TTC549 (cell line): ENCODE results near the gene KLK8.
"Not testable (repeated sequence)": the region's sequence is repeated elsewhere in the genome, so short reads cannot be mapped to it uniquely, and the experiment has no call there.

Experiments used
- FAIRE-seq: peaks from 2 replicates; lab custom pipeline; 2012; peaks lifted over from hg19 to GRCh38; lab: Jason Lieb, UNC

Gene KLK8

DNA sequence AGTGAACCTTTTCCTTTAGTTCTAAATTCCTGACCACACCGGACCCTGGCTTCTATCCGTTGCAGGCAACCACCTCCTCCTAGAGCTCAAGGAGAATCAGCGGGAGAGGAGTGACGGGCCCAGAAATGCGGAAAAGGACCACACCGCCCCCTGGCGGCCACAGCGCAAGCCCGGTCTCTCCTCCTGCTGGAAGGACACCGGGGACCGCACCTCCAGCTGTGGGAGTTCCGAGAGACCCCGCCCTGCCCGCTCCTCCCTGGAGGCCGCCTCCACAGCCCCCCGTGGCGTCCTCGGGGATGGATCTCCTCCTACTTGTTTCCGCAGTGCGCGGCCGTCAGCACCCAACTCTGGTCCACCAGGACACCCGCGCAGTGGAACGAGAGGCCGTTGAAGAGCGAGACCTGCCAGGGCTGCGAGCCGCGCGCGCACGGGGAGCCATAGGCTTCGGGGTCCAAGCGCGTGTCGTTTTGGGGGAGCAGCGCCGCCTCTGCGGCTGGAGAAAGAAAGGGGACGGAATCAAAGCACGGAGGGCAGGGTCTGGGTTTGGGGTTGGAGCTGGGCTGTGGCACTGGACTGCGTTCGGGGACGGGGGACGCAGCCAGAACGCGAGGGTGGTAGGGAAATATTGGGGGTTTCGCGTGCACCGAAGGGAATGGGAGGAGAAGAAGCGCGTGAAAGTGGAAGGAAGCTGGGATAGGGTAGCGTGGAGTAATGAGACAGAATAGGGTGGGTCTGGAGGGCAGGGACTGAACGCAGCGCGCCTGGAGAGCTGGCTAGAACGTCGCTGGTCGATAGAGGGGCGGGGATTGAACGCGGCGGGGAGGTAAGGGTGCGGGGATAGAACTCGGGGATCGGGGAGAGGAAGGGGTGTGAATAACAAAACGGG, 15.6 kb upstream of the KLK8 start:
- no peak for FAIRE-seq

DNA sequence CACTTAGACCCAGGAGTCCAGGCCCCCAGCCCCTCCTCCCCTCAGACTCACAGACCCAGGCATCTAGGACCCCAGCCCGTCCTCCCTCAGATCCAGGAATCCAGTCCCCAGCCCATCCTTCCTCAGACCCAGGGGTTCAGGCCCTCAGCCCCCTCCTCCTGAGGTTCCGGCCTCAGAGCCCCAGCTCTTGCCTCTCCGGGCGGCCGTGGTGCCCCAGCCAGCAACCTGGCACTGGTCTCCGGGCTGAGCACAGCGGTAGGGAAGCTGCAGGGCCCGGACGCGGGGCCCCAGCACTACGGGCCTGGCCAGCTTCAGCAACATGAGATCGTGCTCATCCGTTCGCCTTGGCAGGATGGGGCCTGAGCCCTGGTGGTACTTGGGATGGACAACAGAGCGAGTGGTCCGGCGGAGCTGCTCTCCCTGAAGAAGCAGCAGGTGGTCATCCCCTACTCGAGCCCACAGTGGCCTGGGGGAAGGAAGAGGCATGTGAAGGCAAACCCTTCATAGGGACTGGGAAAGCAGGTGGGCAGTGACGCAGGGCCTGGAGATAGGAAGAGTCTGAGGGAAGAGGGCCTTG, 14.4 kb upstream of the KLK8 start:
- no peak for FAIRE-seq

GRCh38 chr19:51014242-51014641, 12.8 kb upstream of the KLK8 start:
- FAIRE-seq: no peak

GRCh38 chr19:51012661-51013190, 11.3 kb upstream of the KLK8 start:
- no peak for FAIRE-seq

GRCh38 chr19:51010066-51010795, 8.8 kb upstream of the KLK8 start:
- FAIRE-seq: no peak

DNA sequence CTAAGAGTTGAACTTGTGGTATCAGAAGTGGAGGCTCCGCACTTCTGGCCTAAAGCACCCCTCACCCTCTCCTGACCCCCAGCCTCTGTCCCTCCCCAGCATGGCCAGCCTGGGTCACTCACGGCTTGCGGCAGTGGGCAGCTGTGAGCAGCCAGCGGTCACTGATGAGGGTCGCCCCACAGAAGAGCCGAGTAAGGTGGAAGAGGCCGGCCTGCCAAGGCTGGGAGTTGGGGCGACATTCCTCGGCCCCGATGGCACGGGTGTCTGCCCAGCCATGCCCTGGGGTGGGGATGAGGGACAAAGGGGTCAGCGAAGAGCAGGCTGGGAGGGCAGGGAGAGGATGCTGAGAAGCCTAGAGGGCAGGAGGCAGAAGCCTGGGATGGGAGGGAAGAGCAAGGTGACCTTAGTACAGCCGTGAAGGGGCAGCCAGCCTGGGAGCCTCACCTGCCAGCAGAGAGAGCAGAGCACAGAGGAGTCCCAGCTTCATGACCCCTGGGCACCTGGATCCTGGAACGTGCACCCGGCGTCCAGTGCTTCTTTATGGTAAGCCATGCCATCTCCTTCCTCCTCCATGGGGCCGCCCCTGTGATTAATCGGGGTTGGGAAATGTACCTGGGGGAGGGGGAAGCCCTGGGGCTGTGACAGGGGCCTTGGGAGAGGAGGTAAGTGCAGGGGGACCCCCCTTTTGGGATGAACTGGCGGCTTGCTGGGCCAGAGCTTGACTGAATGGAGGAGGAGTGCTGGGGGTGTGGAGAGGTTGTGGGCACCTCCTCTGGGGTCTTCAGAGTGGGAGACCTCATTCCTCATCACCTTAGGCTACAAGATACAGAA, 7.9 kb upstream of the KLK8 start:
- FAIRE-seq: no peak

DNA sequence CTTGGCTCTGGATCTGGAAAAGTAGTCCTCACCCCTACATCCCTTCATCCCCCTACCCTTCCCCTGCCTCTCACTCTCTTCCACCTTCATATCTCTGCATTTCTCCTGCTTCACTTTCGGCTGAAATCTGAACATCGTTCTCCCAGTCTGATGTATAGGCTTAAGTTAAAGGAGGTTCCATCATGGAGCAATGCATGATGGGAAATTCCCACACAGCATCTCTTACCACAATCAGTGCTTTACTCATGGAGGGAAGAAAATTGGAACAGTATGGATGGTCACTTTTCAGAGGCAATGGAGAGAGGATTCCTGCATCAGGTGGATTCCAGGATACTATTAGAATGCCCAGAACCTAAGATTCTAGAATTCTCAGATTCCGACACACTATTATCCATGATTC, 6.1 kb upstream of the KLK8 start:
- FAIRE-seq: no peak

GRCh38 chr19:51006406-51006805, 5.0 kb upstream of the KLK8 start:
- FAIRE-seq: no peak

- no peak for FAIRE-seq
Measured at GRCh38 chr19:51005248-51005647, 3.8 kb upstream of the KLK8 start.

GRCh38 chr19:51003316-51003715, 1.9 kb upstream of the KLK8 start:
- FAIRE-seq: no peak

- peak; percentile 13 for FAIRE-seq
Measured at GRCh38 chr19:51002542-51003311, 1.3 kb upstream of the KLK8 start.

DNA sequence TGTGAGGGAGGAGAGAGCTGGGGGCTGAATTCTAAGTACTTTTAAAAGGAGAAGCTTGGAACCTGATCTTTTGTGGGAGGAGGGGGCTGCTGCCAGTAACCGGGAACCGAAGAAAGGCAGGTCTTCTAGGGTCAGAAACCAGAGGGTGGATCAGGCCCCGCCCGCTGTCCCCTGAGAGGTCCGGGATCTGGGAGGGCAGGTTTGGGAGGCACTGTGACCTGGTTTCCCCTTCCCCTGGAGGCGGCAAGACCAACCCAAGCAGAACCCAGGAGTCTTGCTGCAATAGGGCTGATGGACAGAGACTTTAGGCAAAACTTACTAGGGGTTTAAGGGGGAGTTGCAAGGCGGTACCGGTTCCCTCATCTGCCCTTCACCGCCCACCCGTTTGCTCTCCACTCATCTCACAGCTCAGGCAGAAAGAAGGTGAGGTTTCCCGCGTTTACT, 707 bp upstream of the KLK8 start:
- FAIRE-seq: no peak

DNA sequence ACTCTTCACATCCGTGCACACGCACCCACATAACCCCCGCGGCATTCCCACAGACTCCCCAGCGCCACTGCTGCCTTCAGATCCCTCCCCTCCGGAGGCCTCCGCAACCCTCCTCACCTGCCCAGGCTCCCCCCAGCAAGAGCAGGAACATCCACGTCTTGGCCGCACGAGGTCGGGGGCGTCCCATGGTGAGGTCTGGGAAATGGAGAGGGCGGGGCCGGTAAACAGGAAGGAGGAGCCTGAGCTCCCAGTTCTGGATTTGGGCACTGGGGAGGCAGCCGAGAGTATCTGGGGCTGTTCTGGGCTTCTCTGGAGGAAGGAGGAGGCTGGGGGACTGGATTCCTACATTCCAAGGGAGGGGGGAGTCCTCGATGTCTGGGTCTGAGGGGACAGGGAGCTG, 423 bp downstream of the KLK8 start:
- no peak for FAIRE-seq

DNA sequence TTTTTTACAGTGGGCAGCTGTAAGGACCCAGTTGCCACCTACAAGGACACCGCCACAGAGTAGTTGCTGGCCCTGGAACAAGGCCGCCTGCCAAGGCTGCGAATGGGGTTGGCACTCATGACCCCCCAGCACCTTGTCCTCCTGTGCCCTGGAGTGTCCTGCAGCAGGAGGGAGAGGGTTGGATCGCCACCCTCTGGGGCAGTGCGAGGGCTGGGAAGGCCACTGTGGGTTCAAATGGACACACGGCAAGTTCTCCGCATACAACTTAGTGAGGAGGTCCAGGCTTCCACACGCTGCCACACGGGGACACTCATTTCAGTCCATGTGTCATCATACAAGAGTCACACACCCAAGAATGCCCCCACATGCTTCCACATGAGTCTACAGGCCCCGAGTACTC, 978 bp downstream of the KLK8 start:
- FAIRE-seq: no peak

GRCh38 chr19:50998686-50999085, 2.7 kb downstream of the KLK8 start:
- no peak for FAIRE-seq

DNA sequence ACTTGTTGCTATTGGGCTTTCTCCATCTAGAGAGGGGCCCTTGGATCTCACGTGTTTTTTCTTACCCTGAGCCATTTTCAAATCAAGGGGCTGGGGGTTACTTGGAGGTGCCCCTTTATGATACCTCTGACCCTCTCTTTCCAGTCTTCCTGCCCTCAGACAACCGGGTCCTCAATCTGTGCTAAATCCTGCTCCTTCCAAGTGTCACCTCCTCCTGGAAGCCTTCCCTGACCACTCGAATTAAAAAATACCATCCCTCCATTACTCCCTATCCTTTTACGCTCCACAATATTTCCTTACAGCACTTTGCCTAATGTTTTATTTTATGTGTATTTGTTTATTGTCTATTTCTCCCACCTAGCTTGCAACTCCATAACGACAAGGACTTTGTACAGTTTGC, 3.3 kb downstream of the KLK8 start:
- no peak for FAIRE-seq

- FAIRE-seq: no peak
Measured at GRCh38 chr19:50994129-50994528, 7.3 kb downstream of the KLK8 start.

- FAIRE-seq: no peak
Measured at GRCh38 chr19:50992666-50993035, 8.8 kb downstream of the KLK8 start.

DNA sequence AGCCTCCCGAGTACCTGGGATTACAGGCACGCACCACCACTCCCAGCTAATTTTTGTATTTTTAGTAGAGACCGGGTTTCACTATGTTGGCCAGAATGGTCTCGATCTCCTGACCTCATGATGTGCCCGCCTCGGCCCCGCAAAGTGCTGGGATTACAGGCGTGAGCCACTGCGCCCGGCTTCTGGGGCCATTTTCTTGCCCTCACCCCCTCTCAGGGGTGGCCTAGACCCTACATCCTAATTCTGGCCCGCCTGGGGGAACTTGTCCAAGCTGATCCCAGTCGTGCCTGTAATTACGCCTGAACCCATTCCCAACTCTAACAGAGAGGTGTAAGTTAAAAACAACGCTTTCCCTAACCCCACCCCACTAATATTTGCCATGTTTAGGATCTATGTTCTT, 17.0 kb downstream of the KLK8 start:
- not testable (repeated sequence) for FAIRE-seq

- FAIRE-seq: no peak
Measured at GRCh38 chr19:50983625-50984292, 17.6 kb downstream of the KLK8 start, which contains the start of gene KLK7. TSS of gene KLK7 (minus strand) at chr19:50983917. CDS start at chr19:50982399, 1,518 bp downstream.

DNA sequence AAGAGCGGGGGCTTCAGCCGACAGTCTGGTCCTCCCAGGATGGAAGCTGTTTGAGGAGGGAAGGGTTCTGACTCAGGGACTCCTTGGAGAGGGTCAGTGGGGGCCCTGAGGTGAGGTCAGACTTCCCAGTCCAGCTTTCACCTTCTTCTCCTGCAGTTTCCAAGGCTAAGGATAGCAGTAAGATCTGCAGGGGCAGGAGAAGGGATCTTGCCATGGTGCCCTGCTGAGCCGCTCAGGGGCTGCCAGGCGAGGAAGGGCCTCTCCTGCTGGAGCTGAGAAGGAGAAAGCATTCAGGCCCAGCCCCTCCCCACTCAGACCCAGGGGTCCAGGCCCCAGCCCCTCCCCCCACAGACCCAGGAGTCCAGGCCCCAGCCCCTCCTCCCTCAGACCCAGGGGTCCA, 19.2 kb downstream of the KLK8 start:
- FAIRE-seq: no peak
